ENCODE measurements around the gene TAAR8. TPM values are rescaled to one million over a fixed set of nuclear protein-coding genes. Genes with fewer than 3 reads are reported as not detected.

TAAR8 gene
- total and polyA plus RNA-seq, 2 experiments from 2014 or later = not detected

DNA sequence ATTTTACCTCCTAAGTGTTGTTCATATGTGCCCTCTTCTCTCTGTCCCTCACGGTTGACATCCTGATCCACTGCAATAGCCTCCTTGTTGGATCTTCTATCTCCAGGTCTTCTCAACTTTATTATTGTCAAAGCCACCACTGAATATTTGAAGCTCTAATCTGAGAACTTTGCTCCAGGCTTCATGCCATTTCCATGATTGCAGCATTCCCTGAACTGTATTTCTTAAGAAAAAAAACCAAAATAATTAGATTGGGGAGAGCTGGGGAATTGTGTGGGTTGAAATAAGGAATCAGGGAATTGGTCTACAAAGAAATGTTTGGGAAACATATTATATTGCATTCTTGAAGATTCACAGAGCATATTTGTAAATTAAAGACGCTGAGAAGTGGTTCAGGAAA, 37.1 kb upstream of the TAAR8 start (continued):
- TF ChIP-seq REST (IDR thresholded peaks at IDR 0.05; ENCODE audit: unreplicated experiment) (no peak), ETS1 (IDR thresholded peaks at IDR 0.05) (no peak)

GRCh38 chr6:132520953-132521352, 31.5 kb upstream of the TAAR8 start:
- no peak overlapping the region for H3K4me3 Mint-ChIP-seq
- TF ChIP-seq ZNF114 (CRISPR knock-in tag; IDR thresholded peaks at IDR 0.05) = no peak
- no peak for TF ChIP-seq CREB1 (CRISPR knock-in tag; IDR thresholded peaks at IDR 0.05; ENCODE audit: low read depth)
- TF ChIP-seq ZNF331 (CRISPR knock-in tag; IDR thresholded peaks at IDR 0.05; ENCODE audit: low read depth) = no peak
- no peak for TF ChIP-seq REST (IDR thresholded peaks at IDR 0.05; ENCODE audit: unreplicated experiment)
- TF ChIP-seq JUNB (IDR thresholded peaks at IDR 0.05; ENCODE audit: unreplicated experiment) = no peak
- TF ChIP-seq POLR2AphosphoS5 (IDR thresholded peaks at IDR 0.05; ENCODE audit: low read depth) = no peak
- TF ChIP-seq ZNF462 (CRISPR knock-in tag; IDR thresholded peaks at IDR 0.05) = no peak
- no peak for TF ChIP-seq ETS1 (IDR thresholded peaks at IDR 0.05)
- TF ChIP-seq EZH2phosphoT487 (IDR thresholded peaks at IDR 0.05; ENCODE audit: unreplicated experiment) = no peak
- no peaks in the 10 kb centered on the region for H4K20me1 ChIP-seq (replicated peaks; ENCODE audit: insufficient read depth)
- H3K27me3 ChIP-seq (ENCODE audit: insufficient read depth) = no peaks in the 10 kb centered on the region
- H3K27me3 Mint-ChIP-seq (ENCODE audit: insufficient read depth, low read depth, poor library complexity) = no peaks in the 10 kb centered on the region
- no peak overlapping the region for H3K27ac Mint-ChIP-seq
- ATAC-seq (no peak), DNase-seq (ENCODE audit: low spot score) (no peak)
- no peak overlapping the region for H3K4me3 ChIP-seq
- no peak overlapping the region for H3K4me2 ChIP-seq
- no peaks in the 10 kb centered on the region for H3K9me2 ChIP-seq (ENCODE audit: insufficient read depth)
- no peaks in the 10 kb centered on the region for H3K36me3 ChIP-seq (ENCODE audit: insufficient read depth)
- H3K4me1 Mint-ChIP-seq = peaks cover 7% of the 10 kb centered on the region; the same call in 1 of the 3 replicates
- no peaks in the 10 kb centered on the region for H3K9me3 Mint-ChIP-seq
- no peaks in the 10 kb centered on the region for H3K4me1 ChIP-seq (ENCODE audit: insufficient read depth)
- no peaks in the 10 kb centered on the region for H3K79me2 ChIP-seq (replicated peaks; ENCODE audit: insufficient read depth)
- no peaks in the 10 kb centered on the region for H3K36me3 Mint-ChIP-seq (ENCODE audit: low read depth)
- no peaks in the 10 kb centered on the region for H3F3A ChIP-seq (replicated peaks; ENCODE audit: low read depth)
- no peak overlapping the region for H2AFZ ChIP-seq
- no peak overlapping the region for H3K27ac ChIP-seq (ENCODE audit: low read depth)
